GM23338 (cell line): ENCODE results near the gene PNRC2. TPM values are rescaled to one million over a fixed set of nuclear protein-coding genes. Genes with fewer than 3 reads are reported as not detected.

ENCODE experiments used
- ATAC-seq: fragments of 200-7000 bp; cut with Tn5 transposase; 3 replicates; pipeline ENCODE4 v1.9.1; 2020
- DNase-seq: peaks from one replicate; pipeline ENCODE4 v3.0.0-alpha.2; 2015; ENCODE audit warnings: low spot score
- H2AFZ ChIP-seq: fragments of 200-600 bp; sonication (generic); 2 replicates; pipeline ENCODE4 v1.8.0; 2016; ENCODE audit warnings: antibody characterized with exemption, mild to moderate bottlenecking, moderate library complexity
- H3F3A ChIP-seq: fragments of 200-600 bp; sonication (generic); replicated peaks from 2 replicates; pipeline ENCODE4 v1.8.0; 2017; ENCODE audit warnings: antibody characterized with exemption, mixed run types, low read depth
- H3K27ac ChIP-seq: fragments of 200-600 bp; sonication (generic); 2 replicates; pipeline ENCODE4 v1.6.1; 2016; ENCODE audit warnings: low read depth
- H3K27me3 ChIP-seq: fragments of 200-600 bp; sonication (generic); 2 replicates; pipeline ENCODE4 v1.8.0; 2016; ENCODE audit warnings: mild to moderate bottlenecking, mixed run types, moderate library complexity; ENCODE audit not compliant: insufficient read depth
- H3K36me3 ChIP-seq: fragments of 200-600 bp; sonication (generic); 2 replicates; pipeline ENCODE4 v1.8.0; 2016; ENCODE audit warnings: mild to moderate bottlenecking; ENCODE audit not compliant: insufficient read depth
- H3K4me1 ChIP-seq: fragments of 200-600 bp; sonication (generic); 2 replicates; pipeline ENCODE4 v1.8.0; 2016; ENCODE audit warnings: mild to moderate bottlenecking, moderate library complexity; ENCODE audit not compliant: insufficient read depth
- H3K4me2 ChIP-seq: fragments of 200-600 bp; sonication (generic); 2 replicates; pipeline ENCODE4 v1.7.1; 2017; ENCODE audit warnings: mixed run types
- H3K4me3 ChIP-seq: fragments of 200-600 bp; sonication (generic); 2 replicates; pipeline ENCODE4 v1.6.1; 2016; ENCODE audit warnings: mixed run types
- H3K79me2 ChIP-seq: fragments of 200-600 bp; sonication (generic); replicated peaks from 2 replicates; pipeline ENCODE4 v1.8.0; 2017; ENCODE audit warnings: mild to moderate bottlenecking; ENCODE audit not compliant: insufficient read depth
- H3K9me2 ChIP-seq: fragments of 200-600 bp; sonication (generic); 2 replicates; pipeline ENCODE4 v1.8.0; 2017; ENCODE audit not compliant: insufficient read depth
- H4K20me1 ChIP-seq: fragments of 200-600 bp; sonication (generic); replicated peaks from 2 replicates; pipeline ENCODE4 v1.8.0; 2017; ENCODE audit warnings: mild to moderate bottlenecking; ENCODE audit not compliant: insufficient read depth
- H3K27ac Mint-ChIP-seq: 2 replicates; pipeline ENCODE4 v1.8.0; 2020; ENCODE audit warnings: inconsistent platforms, mild to moderate bottlenecking, moderate library complexity, mixed read lengths
- H3K27me3 Mint-ChIP-seq: 3 replicates; pipeline ENCODE4 v1.8.0; 2022; ENCODE audit warnings: low read depth, mild to moderate bottlenecking, moderate library complexity, mixed read lengths, inconsistent platforms; ENCODE audit not compliant: insufficient read depth, poor library complexity
- H3K36me3 Mint-ChIP-seq: 3 replicates; pipeline ENCODE4 v1.8.0; 2021; ENCODE audit warnings: low read depth, mild to moderate bottlenecking, inconsistent platforms, moderate library complexity, mixed read lengths
- H3K4me1 Mint-ChIP-seq: 3 replicates; pipeline ENCODE4 v1.8.0; 2020; ENCODE audit warnings: mild to moderate bottlenecking, inconsistent platforms, mixed read lengths
- H3K4me3 Mint-ChIP-seq: 3 replicates; pipeline ENCODE4 v1.8.0; 2021; ENCODE audit warnings: moderate library complexity, mild to moderate bottlenecking, inconsistent platforms, mixed read lengths
- H3K9me3 Mint-ChIP-seq: 3 replicates; pipeline ENCODE4 v1.8.0; 2020; ENCODE audit warnings: moderate library complexity, mild to moderate bottlenecking, inconsistent platforms, mixed read lengths
- CREB1 ChIP-seq: fragments of 250-450 bp; sonication (Bioruptor Pico); IDR thresholded peaks from 2 replicates; pipeline ENCODE4 v1.5.0; 2020; ENCODE audit warnings: low read depth, mild to moderate bottlenecking, moderate library complexity
- EZH2phosphoT487 ChIP-seq: fragments of 200-600 bp; sonication (generic); IDR thresholded peaks from one replicate; pipeline ENCODE4 v1.8.1; 2018; ENCODE audit warnings: antibody characterized with exemption; ENCODE audit not compliant: unreplicated experiment
- JUNB ChIP-seq: IDR thresholded peaks from one replicate; pipeline ENCODE4 v1.6.1; 2016; ENCODE audit warnings: antibody characterized with exemption; ENCODE audit not compliant: unreplicated experiment
- NANOG ChIP-seq: IDR thresholded peaks from 2 replicates; pipeline ENCODE4 v1.6.1; 2016; ENCODE audit warnings: antibody characterized with exemption, borderline replicate concordance
- POLR2AphosphoS5 ChIP-seq: IDR thresholded peaks from 2 replicates; pipeline ENCODE4 v1.6.1; 2016; ENCODE audit warnings: antibody characterized with exemption, low read depth
- ZNF114 ChIP-seq: fragments of 250-450 bp; sonication (Bioruptor Pico); IDR thresholded peaks from 2 replicates; pipeline ENCODE4 v1.5.0; 2020; ENCODE audit warnings: mild to moderate bottlenecking, moderate library complexity
- ZNF331 ChIP-seq: fragments of 250-450 bp; sonication (Bioruptor Pico); IDR thresholded peaks from 2 replicates; pipeline ENCODE4 v1.5.0; 2020; ENCODE audit warnings: low read depth, mild to moderate bottlenecking, moderate library complexity
- polyA plus RNA-seq: library from polyadenylated mRNA; unstranded; fragments of >200 nt; fragmentation: Nextera tagmentation; extraction: Ambion mirVana; gene quantifications from 2 replicates; pipeline ENCODE4 v1.2.1, GENCODE V29; 2016
- total RNA-seq: library from RNA; depleted of rRNA; stranded (reverse); fragments of >200 nt; shearing (Covaris generic); gene quantifications from 2 replicates; pipeline ENCODE4 v1.2.3, GENCODE V29; 2014
- TF ChIP-seq, protein P1 (sequence below), 2 experiments: fragments of 200-600 bp in 1 of 2; sonication (generic) in 1 of 2; conservative IDR thresholded peaks; 2 replicates each; pipeline versions ENCODE4 v1.5.1 to v1.6.1; 2016 to 2017; ENCODE audit warnings: antibody characterized with exemption in 2 of 2, low read depth in 2 of 2, mild to moderate bottlenecking in 2 of 2, moderate library complexity in 1 of 2
- TF ChIP-seq, protein P2 (sequence below): IDR thresholded peaks from one replicate; pipeline ENCODE4 v1.6.1; 2018; ENCODE audit warnings: antibody characterized with exemption; ENCODE audit not compliant: unreplicated experiment
- TF ChIP-seq, protein P3 (sequence below): fragments of 250-450 bp; sonication (Bioruptor Pico); IDR thresholded peaks from 2 replicates; pipeline ENCODE4 v1.5.0; 2020; ENCODE audit warnings: mild to moderate bottlenecking, moderate library complexity

Gene PNRC2
- total and polyA plus RNA-seq, 2 experiments from 2014 or later = 157 to 237 TPM

DNA sequence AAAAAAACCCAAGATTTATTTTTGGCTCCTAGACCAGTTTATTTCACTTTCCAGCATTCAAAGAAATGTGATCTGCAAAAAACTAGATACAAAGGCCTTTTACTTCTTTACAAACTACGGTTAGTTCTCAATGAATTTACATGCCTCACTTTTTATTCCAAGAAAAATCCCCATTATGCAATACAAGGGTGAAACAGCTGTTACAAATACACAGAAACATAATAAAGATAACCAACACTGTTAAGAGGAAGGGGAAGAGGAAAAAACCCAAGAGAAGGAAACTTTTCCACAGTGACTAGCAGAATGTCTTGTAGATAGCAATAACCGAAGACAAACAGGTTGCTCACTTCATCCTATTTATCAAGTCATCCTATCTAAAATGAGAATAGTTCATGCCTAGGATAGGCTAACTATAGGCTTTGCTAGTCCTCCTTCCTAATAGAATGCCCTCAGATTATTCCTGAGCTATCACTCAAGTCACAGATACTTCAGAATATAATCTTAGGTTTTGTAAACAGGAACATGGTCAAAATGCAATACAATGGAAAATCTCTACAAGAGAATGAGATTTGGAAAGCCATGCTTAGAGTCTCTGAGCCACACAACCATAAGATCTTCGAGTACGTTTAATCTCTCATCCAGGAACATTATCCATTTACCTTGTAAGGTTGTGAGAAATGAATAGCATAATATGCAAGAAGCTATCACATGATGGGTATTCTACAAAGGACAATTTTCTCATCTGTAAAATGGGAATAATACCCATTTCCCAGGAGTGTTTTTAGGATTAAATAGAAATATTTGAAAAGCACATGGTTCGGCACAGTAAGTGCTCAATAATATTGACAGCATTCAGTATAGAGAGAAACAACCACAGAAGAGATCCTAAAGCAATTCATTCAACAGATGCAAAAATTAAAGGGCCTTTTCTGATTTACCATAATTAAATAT lies 5.4 kb downstream of the PNRC2 start (continued):
- TF ChIP-seq POLR2AphosphoS5 = no peak
- TF ChIP-seq, protein P1, sequence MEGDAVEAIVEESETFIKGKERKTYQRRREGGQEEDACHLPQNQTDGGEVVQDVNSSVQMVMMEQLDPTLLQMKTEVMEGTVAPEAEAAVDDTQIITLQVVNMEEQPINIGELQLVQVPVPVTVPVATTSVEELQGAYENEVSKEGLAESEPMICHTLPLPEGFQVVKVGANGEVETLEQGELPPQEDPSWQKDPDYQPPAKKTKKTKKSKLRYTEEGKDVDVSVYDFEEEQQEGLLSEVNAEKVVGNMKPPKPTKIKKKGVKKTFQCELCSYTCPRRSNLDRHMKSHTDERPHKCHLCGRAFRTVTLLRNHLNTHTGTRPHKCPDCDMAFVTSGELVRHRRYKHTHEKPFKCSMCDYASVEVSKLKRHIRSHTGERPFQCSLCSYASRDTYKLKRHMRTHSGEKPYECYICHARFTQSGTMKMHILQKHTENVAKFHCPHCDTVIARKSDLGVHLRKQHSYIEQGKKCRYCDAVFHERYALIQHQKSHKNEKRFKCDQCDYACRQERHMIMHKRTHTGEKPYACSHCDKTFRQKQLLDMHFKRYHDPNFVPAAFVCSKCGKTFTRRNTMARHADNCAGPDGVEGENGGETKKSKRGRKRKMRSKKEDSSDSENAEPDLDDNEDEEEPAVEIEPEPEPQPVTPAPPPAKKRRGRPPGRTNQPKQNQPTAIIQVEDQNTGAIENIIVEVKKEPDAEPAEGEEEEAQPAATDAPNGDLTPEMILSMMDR (conservative IDR thresholded peaks at IDR 0.05; ENCODE audit: low read depth in 2 of 2) = no peak
- TF ChIP-seq CREB1 (CRISPR knock-in tag) = no peak
- no peak for TF ChIP-seq NANOG
- TF ChIP-seq ZNF331 (CRISPR knock-in tag) = no peak
- TF ChIP-seq ZNF114 = no peak
- TF ChIP-seq, protein P2, sequence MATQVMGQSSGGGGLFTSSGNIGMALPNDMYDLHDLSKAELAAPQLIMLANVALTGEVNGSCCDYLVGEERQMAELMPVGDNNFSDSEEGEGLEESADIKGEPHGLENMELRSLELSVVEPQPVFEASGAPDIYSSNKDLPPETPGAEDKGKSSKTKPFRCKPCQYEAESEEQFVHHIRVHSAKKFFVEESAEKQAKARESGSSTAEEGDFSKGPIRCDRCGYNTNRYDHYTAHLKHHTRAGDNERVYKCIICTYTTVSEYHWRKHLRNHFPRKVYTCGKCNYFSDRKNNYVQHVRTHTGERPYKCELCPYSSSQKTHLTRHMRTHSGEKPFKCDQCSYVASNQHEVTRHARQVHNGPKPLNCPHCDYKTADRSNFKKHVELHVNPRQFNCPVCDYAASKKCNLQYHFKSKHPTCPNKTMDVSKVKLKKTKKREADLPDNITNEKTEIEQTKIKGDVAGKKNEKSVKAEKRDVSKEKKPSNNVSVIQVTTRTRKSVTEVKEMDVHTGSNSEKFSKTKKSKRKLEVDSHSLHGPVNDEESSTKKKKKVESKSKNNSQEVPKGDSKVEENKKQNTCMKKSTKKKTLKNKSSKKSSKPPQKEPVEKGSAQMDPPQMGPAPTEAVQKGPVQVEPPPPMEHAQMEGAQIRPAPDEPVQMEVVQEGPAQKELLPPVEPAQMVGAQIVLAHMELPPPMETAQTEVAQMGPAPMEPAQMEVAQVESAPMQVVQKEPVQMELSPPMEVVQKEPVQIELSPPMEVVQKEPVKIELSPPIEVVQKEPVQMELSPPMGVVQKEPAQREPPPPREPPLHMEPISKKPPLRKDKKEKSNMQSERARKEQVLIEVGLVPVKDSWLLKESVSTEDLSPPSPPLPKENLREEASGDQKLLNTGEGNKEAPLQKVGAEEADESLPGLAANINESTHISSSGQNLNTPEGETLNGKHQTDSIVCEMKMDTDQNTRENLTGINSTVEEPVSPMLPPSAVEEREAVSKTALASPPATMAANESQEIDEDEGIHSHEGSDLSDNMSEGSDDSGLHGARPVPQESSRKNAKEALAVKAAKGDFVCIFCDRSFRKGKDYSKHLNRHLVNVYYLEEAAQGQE = no peak

DNA sequence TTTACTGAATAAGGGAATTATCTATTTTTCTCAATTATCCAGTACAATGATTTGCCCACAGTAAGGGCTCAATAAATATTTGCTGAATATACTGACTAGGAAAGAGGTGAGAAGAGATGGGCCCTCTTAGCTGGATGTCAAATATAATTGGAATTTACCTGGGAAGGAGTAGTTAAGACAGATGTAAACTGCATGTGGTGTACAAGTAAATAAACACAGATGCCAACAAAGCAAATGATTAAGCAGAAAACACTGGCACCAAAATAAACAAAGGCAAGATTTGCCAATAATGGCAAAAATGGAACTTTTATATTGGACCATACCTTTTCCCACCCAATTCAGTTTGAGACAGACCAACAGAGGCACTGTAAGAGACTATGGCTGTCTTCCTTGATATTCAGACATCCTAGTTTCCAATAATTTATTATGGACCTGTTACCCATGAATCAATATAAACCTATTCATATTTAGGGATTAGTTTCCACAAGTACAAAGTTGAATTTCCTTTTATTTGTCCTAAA lies 7.4 kb downstream of the PNRC2 start:
- peaks cover 61% of the 10 kb centered on the region for H3K36me3 Mint-ChIP-seq
- Histone ChIP-seq H3K4me3 (no peak overlapping the region), H3K79me2 (peaks cover 45% of the 10 kb centered on the region), H3K9me2 (no peaks in the 10 kb centered on the region), H3K36me3 (peaks cover 44% of the 10 kb centered on the region), H3K27me3 (no peaks in the 10 kb centered on the region), H3K4me2 (no peak overlapping the region), H2AFZ (no peak overlapping the region), H4K20me1 (peaks cover 7% of the 10 kb centered on the region), H3K4me1 (no peaks in the 10 kb centered on the region), H3K27ac (no peak overlapping the region), H3F3A (peaks cover 9% of the 10 kb centered on the region; the same call in 1 of the 2 replicates)
- no peak for DNase-seq
- no peaks in the 10 kb centered on the region for H3K27me3 Mint-ChIP-seq
- no peaks in the 10 kb centered on the region; the same call in 2 of the 3 replicates for H3K4me1 Mint-ChIP-seq
- no peak overlapping the region for H3K4me3 Mint-ChIP-seq
- no peaks in the 10 kb centered on the region for H3K9me3 Mint-ChIP-seq
- no peak for ATAC-seq
- H3K27ac Mint-ChIP-seq = no peak overlapping the region
- TF ChIP-seq JUNB (no peak), EZH2phosphoT487 (no peak)
- TF ChIP-seq, protein P3, sequence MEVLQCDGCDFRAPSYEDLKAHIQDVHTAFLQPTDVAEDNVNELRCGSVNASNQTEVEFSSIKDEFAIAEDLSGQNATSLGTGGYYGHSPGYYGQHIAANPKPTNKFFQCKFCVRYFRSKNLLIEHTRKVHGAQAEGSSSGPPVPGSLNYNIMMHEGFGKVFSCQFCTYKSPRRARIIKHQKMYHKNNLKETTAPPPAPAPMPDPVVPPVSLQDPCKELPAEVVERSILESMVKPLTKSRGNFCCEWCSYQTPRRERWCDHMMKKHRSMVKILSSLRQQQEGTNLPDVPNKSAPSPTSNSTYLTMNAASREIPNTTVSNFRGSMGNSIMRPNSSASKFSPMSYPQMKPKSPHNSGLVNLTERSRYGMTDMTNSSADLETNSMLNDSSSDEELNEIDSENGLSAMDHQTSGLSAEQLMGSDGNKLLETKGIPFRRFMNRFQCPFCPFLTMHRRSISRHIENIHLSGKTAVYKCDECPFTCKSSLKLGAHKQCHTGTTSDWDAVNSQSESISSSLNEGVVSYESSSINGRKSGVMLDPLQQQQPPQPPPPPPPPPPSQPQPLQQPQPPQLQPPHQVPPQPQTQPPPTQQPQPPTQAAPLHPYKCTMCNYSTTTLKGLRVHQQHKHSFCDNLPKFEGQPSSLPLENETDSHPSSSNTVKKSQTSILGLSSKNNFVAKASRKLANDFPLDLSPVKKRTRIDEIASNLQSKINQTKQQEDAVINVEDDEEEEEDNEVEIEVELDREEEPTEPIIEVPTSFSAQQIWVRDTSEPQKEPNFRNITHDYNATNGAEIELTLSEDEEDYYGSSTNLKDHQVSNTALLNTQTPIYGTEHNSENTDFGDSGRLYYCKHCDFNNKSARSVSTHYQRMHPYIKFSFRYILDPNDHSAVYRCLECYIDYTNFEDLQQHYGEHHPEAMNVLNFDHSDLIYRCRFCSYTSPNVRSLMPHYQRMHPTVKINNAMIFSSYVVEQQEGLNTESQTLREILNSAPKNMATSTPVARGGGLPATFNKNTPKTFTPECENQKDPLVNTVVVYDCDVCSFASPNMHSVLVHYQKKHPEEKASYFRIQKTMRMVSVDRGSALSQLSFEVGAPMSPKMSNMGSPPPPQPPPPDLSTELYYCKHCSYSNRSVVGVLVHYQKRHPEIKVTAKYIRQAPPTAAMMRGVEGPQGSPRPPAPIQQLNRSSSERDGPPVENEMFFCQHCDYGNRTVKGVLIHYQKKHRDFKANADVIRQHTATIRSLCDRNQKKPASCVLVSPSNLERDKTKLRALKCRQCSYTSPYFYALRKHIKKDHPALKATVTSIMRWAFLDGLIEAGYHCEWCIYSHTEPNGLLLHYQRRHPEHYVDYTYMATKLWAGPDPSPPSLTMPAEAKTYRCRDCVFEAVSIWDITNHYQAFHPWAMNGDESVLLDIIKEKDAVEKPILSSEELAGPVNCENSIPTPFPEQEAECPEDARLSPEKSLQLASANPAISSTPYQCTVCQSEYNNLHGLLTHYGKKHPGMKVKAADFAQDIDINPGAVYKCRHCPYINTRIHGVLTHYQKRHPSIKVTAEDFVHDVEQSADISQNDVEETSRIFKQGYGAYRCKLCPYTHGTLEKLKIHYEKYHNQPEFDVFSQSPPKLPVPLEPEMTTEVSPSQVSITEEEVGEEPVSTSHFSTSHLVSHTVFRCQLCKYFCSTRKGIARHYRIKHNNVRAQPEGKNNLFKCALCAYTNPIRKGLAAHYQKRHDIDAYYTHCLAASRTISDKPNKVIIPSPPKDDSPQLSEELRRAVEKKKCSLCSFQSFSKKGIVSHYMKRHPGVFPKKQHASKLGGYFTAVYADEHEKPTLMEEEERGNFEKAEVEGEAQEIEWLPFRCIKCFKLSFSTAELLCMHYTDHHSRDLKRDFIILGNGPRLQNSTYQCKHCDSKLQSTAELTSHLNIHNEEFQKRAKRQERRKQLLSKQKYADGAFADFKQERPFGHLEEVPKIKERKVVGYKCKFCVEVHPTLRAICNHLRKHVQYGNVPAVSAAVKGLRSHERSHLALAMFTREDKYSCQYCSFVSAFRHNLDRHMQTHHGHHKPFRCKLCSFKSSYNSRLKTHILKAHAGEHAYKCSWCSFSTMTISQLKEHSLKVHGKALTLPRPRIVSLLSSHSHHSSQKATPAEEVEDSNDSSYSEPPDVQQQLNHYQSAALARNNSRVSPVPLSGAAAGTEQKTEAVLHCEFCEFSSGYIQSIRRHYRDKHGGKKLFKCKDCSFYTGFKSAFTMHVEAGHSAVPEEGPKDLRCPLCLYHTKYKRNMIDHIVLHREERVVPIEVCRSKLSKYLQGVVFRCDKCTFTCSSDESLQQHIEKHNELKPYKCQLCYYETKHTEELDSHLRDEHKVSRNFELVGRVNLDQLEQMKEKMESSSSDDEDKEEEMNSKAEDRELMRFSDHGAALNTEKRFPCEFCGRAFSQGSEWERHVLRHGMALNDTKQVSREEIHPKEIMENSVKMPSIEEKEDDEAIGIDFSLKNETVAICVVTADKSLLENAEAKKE (CRISPR knock-in tag) = no peak
